H1 (cell line): ENCODE measurements around the gene CACNA1E. TPM values are rescaled to one million over a fixed set of nuclear protein-coding genes. Genes with fewer than 3 reads are reported as not detected.

Experiments
- CTBP2 ChIP-seq: IDR thresholded peaks from 2 replicates; pipeline ENCODE4 v1.7.0; 2011; ENCODE audit warnings: borderline replicate concordance, mild to moderate bottlenecking, moderate library complexity, mixed read lengths, low read length; ENCODE audit not compliant: insufficient read depth, insufficient read length
- GABPA ChIP-seq: IDR thresholded peaks from 2 replicates; pipeline ENCODE4 v1.6.1; 2011; ENCODE audit warnings: mild to moderate bottlenecking, low read length, moderate library complexity, borderline replicate concordance; ENCODE audit not compliant: insufficient read depth
- JUN ChIP-seq: IDR thresholded peaks from 2 replicates; pipeline ENCODE4 v1.6.1; 2011; ENCODE audit warnings: low read depth, mild to moderate bottlenecking, improper control_type of control experiment, low read length
- polyA plus RNA-seq, 7 experiments: library from polyadenylated mRNA; depleted of rRNA in 3 of 7; stranded (reverse) in 5 of 7; unstranded in 2 of 7; fragments of >200 nt in 5 of 7; fragments of 200-250 nt in 2 of 7; gene quantifications; 1 replicate in 5 of 7; 2 replicates in 1 of 7; 4 replicates in 1 of 7; pipeline versions ENCODE4 v1.2.1 to v1.2.3, GENCODE V29; 2011 to 2013; ENCODE audit warnings: missing spikeins in 2 of 7, mixed read lengths in 2 of 7
- total RNA-seq: library from RNA; stranded (reverse); fragmentation: NEBNext Ultra II Directional; extraction: Animal tissue kit (Norgen Biotek cat#: 25700); gene quantifications from 2 replicates; pipeline ENCODE4 v1.2.1, GENCODE V29; 2021

Gene CACNA1E
- total and polyA plus RNA-seq, 2 of the 8 experiments (the other 6 are each of a cell fraction or from before 2014, with no cell fraction given) = 0.98 to 1.3 TPM

GRCh38 chr1:181789395-181789794, 306.1 kb downstream of the CACNA1E start (continued):
- TF ChIP-seq GABPA = no peak
- TF ChIP-seq JUN = no peak
- no peak for TF ChIP-seq CTBP2
